ACC112 (cell line): ENCODE measurements around the gene F9.
"Not testable (repeated sequence)": the region's sequence is repeated elsewhere in the genome, so short reads cannot be mapped to it uniquely, and the experiment has no call there.

Source experiments
- H2AFZ ChIP-seq: fragments of 200-600 bp; sonication (generic); one replicate; pipeline ENCODE4 v1.6.0; 2017; ENCODE audit warnings: antibody characterized with exemption, low read length; ENCODE audit not compliant: unreplicated experiment
- H3K27ac ChIP-seq: fragments of 200-600 bp; sonication (generic); 2 replicates; pipeline ENCODE4 v1.5.1; 2014; ENCODE audit warnings: low read depth, mild to moderate bottlenecking, antibody characterized with exemption, low read length, moderate library complexity
- H3K27me3 ChIP-seq: fragments of 200-600 bp; sonication (generic); 2 replicates; pipeline ENCODE4 v1.6.1; 2014; ENCODE audit warnings: mild to moderate bottlenecking, antibody characterized with exemption, low read length, moderate library complexity, mixed read lengths; ENCODE audit not compliant: insufficient read depth
- H3K36me3 ChIP-seq: fragments of 200-600 bp; sonication (generic); 2 replicates; pipeline ENCODE4 v1.6.1; 2016; ENCODE audit warnings: mild to moderate bottlenecking, antibody characterized with exemption, low read length, moderate library complexity, mixed read lengths; ENCODE audit not compliant: insufficient read depth
- H3K4me1 ChIP-seq: fragments of 200-600 bp; sonication (generic); one replicate; pipeline ENCODE4 v1.6.1; 2016; ENCODE audit warnings: low read length, mixed read lengths; ENCODE audit not compliant: insufficient read depth, unreplicated experiment, control insufficient read depth
- H3K4me3 ChIP-seq: fragments of 200-600 bp; sonication (generic); 2 replicates; pipeline ENCODE4 v1.5.1; 2014; ENCODE audit warnings: mild to moderate bottlenecking, low read depth, low read length
- H3K79me2 ChIP-seq: fragments of 200-600 bp; sonication (generic); one replicate; pipeline ENCODE4 v1.6.0; 2016; ENCODE audit warnings: low read length; ENCODE audit not compliant: control insufficient read depth, unreplicated experiment, insufficient read depth

Gene F9

GRCh38 chrX:139530550-139530949 lies at the start of gene F9:
F9 (plus strand) TSS chrX:139530739; CDS start chrX:139530765, 26 bp downstream.
- Histone ChIP-seq H3K27ac (no peak within 1 kb of the TSS), H3K27me3 (no peaks in the 10 kb centered on the region), H3K36me3 (no peaks in the 10 kb centered on the region), H3K79me2 (no peaks in the 10 kb centered on the region), H2AFZ (no peak within 1 kb of the TSS), H3K4me1 (no peaks in the 10 kb centered on the region), H3K4me3 (no peak within 1 kb of the TSS)

- H2AFZ ChIP-seq = no peak overlapping the region
- H3K4me3 ChIP-seq = no peak overlapping the region
- no peaks in the 10 kb centered on the region for H3K27me3 ChIP-seq
- H3K79me2 ChIP-seq = no peaks in the 10 kb centered on the region
- H3K36me3 ChIP-seq = no peaks in the 10 kb centered on the region
- H3K4me1 ChIP-seq = no peaks in the 10 kb centered on the region
- H3K27ac ChIP-seq = no peak overlapping the region
Measured at GRCh38 chrX:139483699-139484098, 46.8 kb upstream of the F9 start.

GRCh38 chrX:139484591-139484990 lies 45.9 kb upstream of the F9 start:
- H3K27me3 ChIP-seq = no peaks in the 10 kb centered on the region
- H3K36me3 ChIP-seq = no peaks in the 10 kb centered on the region
- H2AFZ ChIP-seq = no peak overlapping the region
- H3K4me1 ChIP-seq = no peaks in the 10 kb centered on the region
- no peak overlapping the region for H3K4me3 ChIP-seq
- H3K27ac ChIP-seq = no peak overlapping the region
- H3K79me2 ChIP-seq = no peaks in the 10 kb centered on the region

GRCh38 chrX:139495324-139495723 lies 35.2 kb upstream of the F9 start:
- no peak overlapping the region for H2AFZ ChIP-seq
- no peak overlapping the region for H3K4me3 ChIP-seq
- no peaks in the 10 kb centered on the region for H3K4me1 ChIP-seq
- no peaks in the 10 kb centered on the region for H3K79me2 ChIP-seq
- H3K27ac ChIP-seq = no peak overlapping the region
- no peaks in the 10 kb centered on the region for H3K27me3 ChIP-seq
- no peaks in the 10 kb centered on the region for H3K36me3 ChIP-seq

GRCh38 chrX:139506333-139506732 lies 24.2 kb upstream of the F9 start:
- no peak overlapping the region for H3K27ac ChIP-seq
- no peaks in the 10 kb centered on the region for H3K36me3 ChIP-seq
- no peak overlapping the region for H2AFZ ChIP-seq
- no peaks in the 10 kb centered on the region for H3K27me3 ChIP-seq
- H3K4me3 ChIP-seq = no peak overlapping the region
- H3K4me1 ChIP-seq = no peaks in the 10 kb centered on the region
- H3K79me2 ChIP-seq = no peaks in the 10 kb centered on the region

- Histone ChIP-seq H3K4me1 (no peaks in the 10 kb centered on the region), H2AFZ (no peak overlapping the region), H3K4me3 (no peak overlapping the region), H3K36me3 (no peaks in the 10 kb centered on the region), H3K79me2 (no peaks in the 10 kb centered on the region), H3K27me3 (no peaks in the 10 kb centered on the region), H3K27ac (no peak overlapping the region)
Measured at GRCh38 chrX:139508099-139508498, 22.4 kb upstream of the F9 start.

GRCh38 chrX:139518475-139518874 lies 12.1 kb upstream of the F9 start:
- H3K27me3 ChIP-seq = no peaks in the 10 kb centered on the region
- no peaks in the 10 kb centered on the region for H3K79me2 ChIP-seq
- no peak overlapping the region for H2AFZ ChIP-seq
- H3K27ac ChIP-seq = no peak overlapping the region
- H3K4me3 ChIP-seq = no peak overlapping the region
- no peaks in the 10 kb centered on the region for H3K36me3 ChIP-seq
- H3K4me1 ChIP-seq = no peaks in the 10 kb centered on the region

- not testable (repeated sequence) for H3K4me3 ChIP-seq, H3K27me3 ChIP-seq, H3K36me3 ChIP-seq, H2AFZ ChIP-seq, H3K79me2 ChIP-seq, H3K4me1 ChIP-seq, H3K27ac ChIP-seq
Measured at GRCh38 chrX:139528829-139529228, 1.7 kb upstream of the F9 start.

- H3K27ac ChIP-seq = no peak overlapping the region
- no peaks in the 10 kb centered on the region for H3K4me1 ChIP-seq
- no peaks in the 10 kb centered on the region for H3K79me2 ChIP-seq
- no peaks in the 10 kb centered on the region for H3K36me3 ChIP-seq
- no peak overlapping the region for H2AFZ ChIP-seq
- H3K4me3 ChIP-seq = no peak overlapping the region
- H3K27me3 ChIP-seq = no peaks in the 10 kb centered on the region
Measured at GRCh38 chrX:139532834-139533233, 2.3 kb downstream of the F9 start.

GRCh38 chrX:139533444-139533843 lies 2.9 kb downstream of the F9 start:
- Histone ChIP-seq H3K4me3 (no peak overlapping the region), H3K79me2 (no peaks in the 10 kb centered on the region), H3K27ac (no peak overlapping the region), H3K4me1 (no peaks in the 10 kb centered on the region), H3K36me3 (no peaks in the 10 kb centered on the region), H3K27me3 (no peaks in the 10 kb centered on the region), H2AFZ (no peak overlapping the region)

- Histone ChIP-seq H3K79me2 (no peaks in the 10 kb centered on the region), H3K27me3 (no peaks in the 10 kb centered on the region), H3K36me3 (no peaks in the 10 kb centered on the region), H3K4me1 (no peaks in the 10 kb centered on the region), H2AFZ (no peak overlapping the region), H3K4me3 (no peak overlapping the region), H3K27ac (no peak overlapping the region)
Measured at GRCh38 chrX:139538907-139539790, 8.6 kb downstream of the F9 start.
